GM12878 (cell line): ENCODE data around the gene RBPJL. TPM values are rescaled to one million over a fixed set of nuclear protein-coding genes. Genes with fewer than 3 reads are reported as not detected.

ENCODE experiments used
- ATAC-seq: fragments of 200-7000 bp; cut with Tn5 transposase; 3 replicates; pipeline ENCODE4 v1.9.1; 2020; ENCODE audit warnings: mild to moderate bottlenecking, moderate library complexity
- BruUV-seq: library from RNA; stranded (reverse); fragments of 400-500 nt; replicated peaks from 2 replicates; lab custom pipeline; 2021; lab: Mats Ljungman, UMichigan
- CTCF ChIA-PET: fragments of 300-600 bp; sonication (Branson Sonifier 250); formaldehyde crosslinking; extraction: SDS; loops from one replicate; lab custom pipeline; 2021; ENCODE audit warnings: inconsistent platforms; lab: Yijun Ruan, JAX
- POLR2A ChIA-PET: fragments of 350-600 bp; formaldehyde crosslinking; extraction: SDS; loops from one replicate; lab custom pipeline; 2021; ENCODE audit warnings: inconsistent platforms; lab: Charles Lee
- RAD21 ChIA-PET: fragments of 300-600 bp; sonication (Branson Sonifier 250); formaldehyde crosslinking; loops from one replicate; lab custom pipeline; 2023; ENCODE audit warnings: antibody characterized with exemption; ENCODE audit not compliant: unreplicated experiment; lab: Charles Lee
- SMC1A ChIA-PET: fragments of 300-600 bp; sonication (Branson Sonifier 250); formaldehyde crosslinking; loops from one replicate; lab custom pipeline; 2023; ENCODE audit not compliant: unreplicated experiment, uncharacterized antibody; lab: Charles Lee
- DNase-seq: peaks from one replicate; pipeline ENCODE4 v3.0.0-alpha.2; 2011; ENCODE audit warnings: low read depth, low spot score
- FAIRE-seq: peaks from 3 replicates; lab custom pipeline; 2011; peaks lifted over from hg19 to GRCh38; lab: Jason Lieb, UNC
- H2AFZ ChIP-seq: 2 replicates; pipeline ENCODE4 v1.6.0; 2011; ENCODE audit warnings: low read depth, low read length, control low read depth; ENCODE audit not compliant: control insufficient read depth
- H3K27ac ChIP-seq: 2 replicates; pipeline ENCODE4 v1.5.1; 2011; ENCODE audit warnings: control low read depth; ENCODE audit not compliant: control insufficient read depth, insufficient read depth
- H3K27me3 ChIP-seq, 2 experiments: replicated peaks in 1 of 2; 2 replicates each; pipeline versions ENCODE4 v1.6.0 to v1.6.1; 2011; ENCODE audit warnings: low read length in 1 of 2; ENCODE audit not compliant: control insufficient read depth in 2 of 2, insufficient read depth in 2 of 2
- H3K36me3 ChIP-seq, 2 experiments: 2 replicates each; pipeline ENCODE4 v1.5.1; 2011; ENCODE audit warnings: low read length in 1 of 2; ENCODE audit not compliant: control insufficient read depth in 2 of 2, insufficient read depth in 2 of 2
- H3K4me1 ChIP-seq: 2 replicates; pipeline ENCODE4 v1.6.1; 2011; ENCODE audit warnings: mild to moderate bottlenecking, low read length, moderate library complexity, mixed read lengths; ENCODE audit not compliant: control insufficient read depth, insufficient read depth
- H3K4me2 ChIP-seq: 2 replicates; pipeline ENCODE4 v1.6.0; 2011; ENCODE audit warnings: control low read depth; ENCODE audit not compliant: control insufficient read depth, insufficient read depth
- H3K4me3 ChIP-seq: fragments of 200-600 bp; sonication (generic); 2 replicates; pipeline ENCODE4 v1.5.1; 2016
- H3K79me2 ChIP-seq: 2 replicates; pipeline ENCODE4 v1.6.0; 2011; ENCODE audit warnings: low read length; ENCODE audit not compliant: control insufficient read depth, insufficient read depth
- H3K9ac ChIP-seq: 2 replicates; pipeline ENCODE4 v1.8.0; 2011; ENCODE audit warnings: low read length, control low read depth, mixed read lengths; ENCODE audit not compliant: control insufficient read depth, insufficient read depth
- H3K9me3 ChIP-seq: replicated peaks from 3 replicates; pipeline ENCODE4 v1.5.1; 2011; ENCODE audit warnings: mild to moderate bottlenecking, low read length; ENCODE audit not compliant: control insufficient read depth, insufficient read depth
- H4K20me1 ChIP-seq: 2 replicates; pipeline ENCODE4 v1.6.0; 2011; ENCODE audit not compliant: control insufficient read depth, insufficient read depth
- CBFB ChIP-seq: IDR thresholded peaks from 2 replicates; pipeline ENCODE4 v1.6.1; 2016; ENCODE audit warnings: antibody characterized with exemption, low read depth
- CBX5 ChIP-seq: sonication (generic); IDR thresholded peaks from 2 replicates; pipeline ENCODE4 v1.6.1; 2016; ENCODE audit warnings: low read depth, moderate library complexity, mild to moderate bottlenecking, inconsistent platforms
- EP300 ChIP-seq, 2 experiments: fragments of 150-350 bp in 1 of 2; IDR thresholded peaks; 2 replicates each; pipeline ENCODE4 v1.6.1; 2011 to 2012; ENCODE audit warnings: low read depth in 2 of 2, low read length in 2 of 2, borderline replicate concordance in 1 of 2, improper control_type of control experiment in 1 of 2, inconsistent platforms in 1 of 2; ENCODE audit not compliant: control insufficient read depth in 1 of 2
- FOS ChIP-seq: IDR thresholded peaks from 3 replicates; pipeline ENCODE4 v1.6.1; 2011; ENCODE audit warnings: borderline replicate concordance; ENCODE audit not compliant: insufficient read length; ENCODE audit errors: extremely low read depth
- KAT2A ChIP-seq: conservative IDR thresholded peaks from 2 replicates; pipeline ENCODE4 v1.6.1; 2011; ENCODE audit warnings: low read depth, low read length; ENCODE audit not compliant: control insufficient read depth
- NBN ChIP-seq: fragments of 450-650 bp; IDR thresholded peaks from 2 replicates; pipeline ENCODE4 v1.6.1; 2016
- NRF1 ChIP-seq: conservative IDR thresholded peaks from 2 replicates; pipeline ENCODE4 v1.6.1; 2011; ENCODE audit warnings: mild to moderate bottlenecking, low read depth, low read length, improper control_type of control experiment
- PAX8 ChIP-seq: fragments of 450-650 bp; IDR thresholded peaks from 2 replicates; pipeline ENCODE4 v1.6.1; 2017; ENCODE audit warnings: mild to moderate bottlenecking, moderate library complexity
- RAD21 ChIP-seq: IDR thresholded peaks from 2 replicates; pipeline ENCODE4 v1.6.1; 2011; ENCODE audit warnings: mild to moderate bottlenecking, low read depth, low read length, moderate library complexity; ENCODE audit not compliant: insufficient read depth
- TARDBP ChIP-seq: IDR thresholded peaks from 2 replicates; pipeline ENCODE4 v1.6.1; 2016; ENCODE audit warnings: borderline replicate concordance
- ZNF274 ChIP-seq: IDR thresholded peaks from one replicate; pipeline ENCODE4 v1.8.0; 2011; ENCODE audit not compliant: insufficient read length, insufficient read depth
- WGBS: methylation state at CpG from one replicate; pipeline ENCODE4 v1.1.6; 2016; ENCODE audit warnings: low lambda C conversion rate; ENCODE audit not compliant: insufficient replicate concordance, insufficient coverage; ENCODE audit errors: missing lambda C conversion rate; 5-methylcytosine and 5-hydroxymethylcytosine counted together
- in situ Hi-C: fragments of 300-500 bp; cut with MboI; formaldehyde crosslinking; loops from 9 replicates; pipeline ENCODE4 v1.14.3; 2018; ENCODE audit warnings: mixed read lengths
- intact Hi-C: fragments of 100-400 bp; cut with micrococcal nuclease; formaldehyde crosslinking; loops from one replicate; pipeline ENCODE4 v1.14.2; 2022; ENCODE audit not compliant: unreplicated experiment
- polyA plus RNA-seq, 11 experiments: library from polyadenylated mRNA; depleted of rRNA in 4 of 11; unstranded in 6 of 11; stranded (reverse) in 5 of 11; fragments of >200 nt; fragmentation: Nextera tagmentation in 4 of 11; fragmentation: Illumina TruSeq in 1 of 11; extraction: Ambion mirVana in 4 of 11; extraction: Trizol in 1 of 11; gene quantifications; 1 replicate in 1 of 11; 2 replicates in 10 of 11; pipeline versions ENCODE4 v1.2.1 to v1.2.3, GENCODE V29; 2011 to 2016; ENCODE audit warnings: inconsistent platforms in 2 of 11, missing spikeins in 2 of 11, low read depth in 1 of 11
- total RNA-seq, 4 experiments: library from RNA; depleted of rRNA in 3 of 4; stranded (reverse); fragments of >200 nt in 3 of 4; fragmentation: Illumina TruSeq in 1 of 4; extraction: Trizol in 1 of 4; gene quantifications; 2 replicates each; pipeline versions ENCODE4 v1.2.1 to v1.2.3, GENCODE V29; 2013 to 2021
- TF ChIP-seq, protein P1 (sequence below): IDR thresholded peaks from 2 replicates; pipeline ENCODE4 v1.6.1; 2012; ENCODE audit warnings: low read length, inconsistent platforms

Gene RBPJL
- total and polyA plus RNA-seq, 10 of the 15 experiments (the other 5 are each of a cell fraction or from before 2014, with no cell fraction given): 0.18 TPM; not detected in 9

DNA sequence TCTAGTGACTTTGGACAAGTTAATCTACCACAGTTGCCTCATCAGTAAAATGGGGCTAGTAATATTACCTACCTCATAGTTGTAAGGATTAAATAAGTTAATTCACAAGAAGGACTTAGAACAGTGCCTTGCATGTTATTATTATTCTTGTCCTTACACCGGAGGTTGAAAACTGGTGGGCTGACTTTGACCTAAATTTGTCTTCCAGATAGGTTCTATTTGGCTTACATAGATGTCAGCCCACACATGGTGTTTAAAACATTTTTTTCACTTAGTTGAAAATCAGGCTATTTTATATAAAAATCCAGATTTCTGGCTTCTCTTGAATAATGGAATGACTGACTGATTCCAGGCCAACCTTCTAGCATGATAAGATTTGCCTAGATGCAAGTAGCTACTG lies 59.6 kb downstream of the RBPJL start:
- ChIA-PET SMC1A (interaction anchor here (0.8 to 19.8 kb wide), 8 partner anchors 11 to 84 kb away, joined by 3 to 440 read pairs (median 4); no protein-coding TSS in a partner anchor), CTCF (interaction anchor here (0.7 to 19.4 kb wide), 10 partner anchors 7 to 405 kb away, joined by 3 to 685 read pairs (median 7); partner anchors contain the start of gene PIGT), RAD21 (interaction anchor here (1.7 to 17.6 kb wide), 2 partner anchors 53 to 71 kb away, joined by 4 to 394 read pairs; no protein-coding TSS in a partner anchor), POLR2A (no interaction called here)
- Histone ChIP-seq H3K4me3 (no peak overlapping the region), H3K9me3 (no peaks in the 10 kb centered on the region; the same call in 2 of the 3 replicates), H4K20me1 (no peaks in the 10 kb centered on the region; the same call in 1 of the 2 replicates), H3K9ac (no peak overlapping the region), H3K4me1 (peaks cover 41% of the 10 kb centered on the region), H3K36me3 (peaks cover 6 to 7% of the 10 kb centered on the region in 2 experiments; a peak in 3 of 4 replicates), H3K27me3 (no peaks in the 10 kb centered on the region), H2AFZ (no peak overlapping the region), H3K79me2 (peaks cover 7% of the 10 kb centered on the region), H3K4me2 (no peak overlapping the region), H3K27ac (no peak overlapping the region)
- WGBS: 94% methylated on average over 1 of the region's 1 CpG
- no peak for FAIRE-seq
- TF ChIP-seq CBFB (no peak), ZNF274 (no peak), FOS (no peak), PAX8 (no peak), CBX5 (no peak), EP300 (IDR thresholded peaks at IDR 0.05; ENCODE audit: borderline replicate concordance in 1 of 2, control insufficient read depth in 1 of 2, low read depth in 2 of 2, low read length in 2 of 2) (no peak), RAD21 (no peak), NRF1 (no peak), TARDBP (no peak), KAT2A (no peak), NBN (no peak)
- TF ChIP-seq, protein P1, sequence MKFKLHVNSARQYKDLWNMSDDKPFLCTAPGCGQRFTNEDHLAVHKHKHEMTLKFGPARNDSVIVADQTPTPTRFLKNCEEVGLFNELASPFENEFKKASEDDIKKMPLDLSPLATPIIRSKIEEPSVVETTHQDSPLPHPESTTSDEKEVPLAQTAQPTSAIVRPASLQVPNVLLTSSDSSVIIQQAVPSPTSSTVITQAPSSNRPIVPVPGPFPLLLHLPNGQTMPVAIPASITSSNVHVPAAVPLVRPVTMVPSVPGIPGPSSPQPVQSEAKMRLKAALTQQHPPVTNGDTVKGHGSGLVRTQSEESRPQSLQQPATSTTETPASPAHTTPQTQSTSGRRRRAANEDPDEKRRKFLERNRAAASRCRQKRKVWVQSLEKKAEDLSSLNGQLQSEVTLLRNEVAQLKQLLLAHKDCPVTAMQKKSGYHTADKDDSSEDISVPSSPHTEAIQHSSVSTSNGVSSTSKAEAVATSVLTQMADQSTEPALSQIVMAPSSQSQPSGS: no peak
- in situ Hi-C loops (loop anchor here (5.0 to 10.0 kb wide), 2 partner anchors 51 to 749 kb away; partner anchors contain the start of genes CD40 and PIGT), intact Hi-C loops (no loop called here)
- BruUV-seq: no TSS peak
- DNase-seq: no peak
- no peak for ATAC-seq
